Inflammatory macrophage treated with lipopolysaccharide for 1 hour (primary cell): ENCODE measurements around the gene FRAS1.
"Not testable (repeated sequence)": the region's sequence is repeated elsewhere in the genome, so short reads cannot be mapped to it uniquely, and the experiment has no call there.

Source experiments
- DNase-seq, 2 donors: peaks; one replicate each; pipeline ENCODE4 v3.0.0-alpha.2; 2020 to 2022

FRAS1 gene

DNA sequence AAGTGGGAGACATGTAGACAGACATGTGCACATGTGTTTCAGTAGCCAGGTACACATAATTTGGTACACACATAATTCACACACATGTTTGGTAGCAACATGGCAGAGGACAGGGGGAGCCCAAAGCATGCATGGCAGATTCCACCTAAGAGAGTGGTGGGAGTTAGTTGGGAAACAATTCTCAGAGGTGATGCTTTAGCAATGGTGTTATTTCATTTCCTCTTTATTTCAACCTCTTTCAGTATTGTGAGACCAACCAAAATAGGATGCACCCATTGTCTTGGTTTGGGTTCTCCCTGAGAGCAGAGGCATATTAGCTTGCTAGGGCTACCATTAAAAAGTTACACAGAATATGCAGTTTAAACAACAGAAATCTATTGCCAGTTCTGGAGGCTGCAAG is 402.2 kb downstream of the FRAS1 start:
- no peak for DNase-seq

DNA sequence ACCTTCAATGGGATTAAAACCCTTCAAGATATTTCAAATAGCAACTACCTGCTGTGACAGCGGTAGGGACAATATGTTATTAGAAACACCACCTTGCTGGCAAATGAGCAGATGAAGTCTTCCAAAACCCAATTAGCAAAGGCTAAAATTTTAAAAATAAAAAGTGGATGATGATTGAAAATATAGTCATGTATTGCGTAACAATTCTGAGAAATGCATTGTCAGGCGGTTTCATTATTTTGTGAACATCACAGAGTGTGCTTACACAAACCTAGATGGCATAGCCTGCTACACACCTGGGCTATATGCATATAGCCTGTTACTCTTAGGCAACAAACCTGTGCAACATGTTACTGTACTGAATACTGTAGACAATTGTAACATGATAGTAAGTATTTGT is 403.2 kb downstream of the FRAS1 start:
- DNase-seq, result no peak

GRCh38 chr4:78464265-78464664 is 407.1 kb downstream of the FRAS1 start:
- DNase-seq, result no peak

GRCh38 chr4:78467223-78467622 is 410.1 kb downstream of the FRAS1 start:
- DNase-seq, result not testable (repeated sequence)

DNA sequence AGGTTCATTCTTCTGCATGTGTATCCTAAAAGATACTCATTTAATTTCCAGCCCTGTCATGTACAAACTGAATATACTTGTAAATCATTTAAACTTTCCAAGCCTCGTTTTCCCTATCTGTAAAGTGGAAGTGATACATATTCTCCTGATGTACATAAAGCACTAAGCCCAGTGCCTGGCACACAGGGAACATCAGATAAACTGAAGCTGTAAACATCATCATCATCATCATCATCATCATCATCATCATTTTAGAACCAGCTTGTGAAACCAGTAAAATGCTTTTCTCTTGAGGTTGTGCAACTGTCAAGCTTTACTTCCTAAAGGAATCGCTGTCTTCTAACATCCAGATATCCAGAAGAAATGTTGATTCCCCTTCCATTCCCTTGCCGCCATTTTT is 411.1 kb downstream of the FRAS1 start:
- no peak for DNase-seq

DNA sequence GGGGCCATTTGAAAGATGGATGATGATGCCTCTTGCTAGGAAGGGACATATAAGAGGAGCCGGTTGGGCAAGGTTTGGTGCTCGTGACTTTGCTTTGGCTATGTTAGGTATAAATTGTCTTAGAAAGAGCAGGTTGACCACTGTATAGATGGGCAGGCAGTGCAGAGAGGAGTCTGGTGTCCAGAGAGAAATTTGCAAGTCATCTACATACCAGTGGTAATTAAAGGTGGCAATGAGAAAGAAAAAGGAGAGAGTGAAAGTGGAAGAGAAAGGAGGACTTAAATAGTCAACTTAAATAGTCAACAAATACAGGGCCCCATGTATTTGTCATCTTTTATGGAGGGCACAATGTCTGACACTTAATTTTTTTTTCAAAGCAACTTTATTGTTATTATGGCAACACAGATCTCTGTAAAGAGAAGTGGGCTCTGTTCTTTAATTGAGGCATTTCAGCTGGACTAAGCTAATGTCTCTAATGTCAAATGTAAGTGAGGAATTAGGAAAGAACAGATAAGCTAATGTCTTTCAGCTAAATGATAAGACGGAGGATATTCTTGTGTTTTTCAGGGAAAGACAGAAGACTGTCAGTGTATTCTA is 419.1 kb downstream of the FRAS1 start:
- no peak for DNase-seq

- DNase-seq, result no peak
These were observed 420.2 kb downstream of the FRAS1 start for GRCh38 chr4:78477276-78477675.

GRCh38 chr4:78478523-78478922 is 421.4 kb downstream of the FRAS1 start:
- DNase-seq, result no peak

- no peak for DNase-seq
These were observed 423.2 kb downstream of the FRAS1 start for GRCh38 chr4:78480286-78480685.

GRCh38 chr4:78481180-78481579 is 424.1 kb downstream of the FRAS1 start:
- DNase-seq, result peak; percentile 16 to 51

- no peak for DNase-seq
These were observed 425.2 kb downstream of the FRAS1 start for GRCh38 chr4:78482281-78482680.

GRCh38 chr4:78483811-78484210 is 426.7 kb downstream of the FRAS1 start:
- no peak for DNase-seq

GRCh38 chr4:78484574-78484973 is 427.5 kb downstream of the FRAS1 start:
- DNase-seq, result peak; percentile 5 to 16

DNA sequence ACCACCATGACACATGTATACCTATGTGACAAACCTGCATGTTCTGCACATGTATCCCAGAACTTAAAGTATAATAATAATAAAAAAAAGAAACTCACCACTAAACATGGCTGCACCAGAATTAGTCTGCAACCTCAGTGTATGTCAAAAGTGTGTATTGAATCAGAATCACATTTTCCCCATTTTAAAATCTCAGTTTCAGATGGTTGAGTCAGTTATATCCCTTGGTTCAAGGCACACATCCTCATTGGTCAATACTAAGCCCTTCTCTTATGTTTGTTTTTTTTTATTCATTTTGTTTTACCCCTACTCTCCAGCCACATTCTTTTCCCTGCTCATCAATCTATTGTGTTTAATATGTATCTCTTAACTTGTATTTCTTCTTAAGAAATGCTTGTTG is 436.6 kb downstream of the FRAS1 start:
- DNase-seq, result no peak

DNA sequence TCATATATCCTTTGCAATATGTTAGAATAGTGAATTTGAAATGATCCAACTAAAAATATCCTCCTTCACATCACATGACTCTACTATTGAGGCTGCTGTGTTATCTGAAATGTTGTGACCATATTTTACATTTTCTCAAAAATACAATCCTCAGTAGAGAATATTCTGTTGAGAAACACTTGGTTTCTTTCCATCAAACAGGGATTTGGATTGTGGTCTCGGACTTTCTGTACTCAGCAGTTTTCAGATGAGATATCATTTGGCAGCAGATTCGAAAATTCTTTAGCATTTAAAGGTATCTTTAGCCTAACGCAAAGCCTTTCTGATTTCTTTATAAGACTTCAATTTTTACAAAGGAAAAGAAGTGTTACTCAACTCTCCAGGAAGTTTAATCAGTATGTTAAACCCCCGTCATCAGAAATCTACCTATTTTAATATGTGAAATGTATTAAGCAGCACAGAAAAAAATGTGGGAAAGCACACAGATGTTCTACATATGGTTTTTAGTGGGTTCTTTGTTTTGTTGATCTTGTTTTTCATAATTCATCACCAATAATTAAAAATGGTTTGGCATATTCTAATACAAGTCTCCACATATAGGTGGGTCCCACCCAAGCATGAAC is 439.0 kb downstream of the FRAS1 start:
- DNase-seq, result no peak

DNA sequence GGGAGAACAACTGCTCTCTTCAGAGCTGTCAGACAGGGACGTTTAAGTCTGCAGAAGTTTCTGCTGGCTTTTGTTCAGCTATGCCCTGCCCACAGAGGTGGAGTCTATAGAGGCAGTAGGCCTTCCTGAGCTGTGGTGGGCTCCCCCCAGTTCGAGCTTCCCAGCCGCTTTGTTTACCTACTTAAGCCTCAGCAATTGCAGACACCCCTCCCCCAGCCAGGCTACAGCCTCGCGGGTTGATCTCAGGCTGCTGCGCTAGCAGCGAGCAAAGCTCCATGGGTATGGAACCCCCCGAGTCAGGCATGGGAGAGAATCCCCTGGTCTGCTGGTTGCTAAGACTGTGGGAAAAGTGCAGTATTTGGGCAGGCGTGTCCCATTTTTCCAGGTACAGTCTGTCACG is 449.1 kb downstream of the FRAS1 start:
- DNase-seq, result not testable (repeated sequence)

DNA sequence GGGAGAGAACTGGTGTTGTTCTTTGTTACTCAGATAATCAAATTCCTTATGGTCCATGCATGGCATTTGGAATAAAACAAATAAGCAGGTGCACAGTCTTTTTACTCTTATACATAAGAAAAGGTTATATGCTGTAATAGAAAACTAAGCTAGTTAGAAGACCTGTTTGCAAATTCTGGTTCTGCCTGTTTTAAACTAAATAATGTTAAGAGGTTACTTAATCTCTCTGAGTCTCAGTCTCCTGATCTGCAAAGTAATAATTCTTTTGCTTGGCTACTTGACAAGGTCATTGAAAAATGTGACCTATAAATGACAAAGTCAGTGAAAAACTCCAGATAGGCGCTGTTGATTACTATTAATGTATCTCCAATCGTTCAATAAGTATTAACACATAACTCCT is 451.9 kb downstream of the FRAS1 start:
- no peak for DNase-seq

DNA sequence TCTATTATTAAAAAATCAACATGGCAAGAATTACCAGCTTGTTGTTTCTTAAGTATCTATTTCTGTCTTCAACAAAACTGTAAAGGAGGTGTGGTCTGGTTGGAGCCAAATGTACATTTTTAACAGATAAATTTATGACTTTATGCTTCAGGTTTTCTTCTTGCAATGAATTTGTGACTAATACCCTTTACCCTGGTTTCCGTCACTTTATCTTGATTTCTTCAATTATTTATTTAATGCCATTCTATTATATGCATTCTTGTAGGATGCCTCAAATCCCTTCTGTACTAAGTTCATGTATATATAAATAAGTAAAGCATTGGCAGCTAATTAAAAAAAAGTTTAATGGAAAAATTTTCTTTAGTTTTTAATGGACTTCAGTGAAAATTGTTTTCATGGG is 453.0 kb downstream of the FRAS1 start:
- DNase-seq, result no peak

GRCh38 chr4:78510681-78511080 is 453.6 kb downstream of the FRAS1 start:
- DNase-seq, result no peak

DNA sequence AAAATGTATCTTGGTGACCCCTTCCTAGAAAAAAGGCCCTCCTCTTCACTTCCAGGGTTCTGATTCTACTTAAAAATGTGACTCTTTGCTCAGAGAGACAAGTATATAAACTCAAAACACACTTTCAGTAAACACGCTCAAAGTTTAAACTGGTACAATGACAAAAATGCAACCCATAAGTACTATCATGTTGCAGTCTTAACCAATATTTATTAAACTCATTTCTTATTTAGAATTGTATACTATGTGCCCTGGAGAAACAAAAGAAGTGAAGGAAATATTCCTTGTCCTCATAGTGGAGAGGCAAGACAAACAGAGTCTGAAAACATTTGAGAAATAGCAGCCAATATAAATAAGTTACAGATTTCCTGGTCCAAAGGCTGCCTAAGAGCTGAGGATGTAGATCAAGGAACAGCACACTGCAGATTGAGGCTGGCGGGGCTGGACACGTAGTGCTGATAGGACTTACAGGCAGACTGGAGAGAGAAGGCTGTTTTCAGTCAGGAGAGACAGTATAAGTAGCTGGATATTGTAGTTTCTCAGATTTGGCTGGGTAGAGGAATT is 455.3 kb downstream of the FRAS1 start:
- DNase-seq, result no peak

- DNase-seq, result no peak
These were observed 456.4 kb downstream of the FRAS1 start for GRCh38 chr4:78513411-78513975.

GRCh38 chr4:78517050-78517652 is 460.0 kb downstream of the FRAS1 start:
- peak; percentile 10 to 50 for DNase-seq

DNA sequence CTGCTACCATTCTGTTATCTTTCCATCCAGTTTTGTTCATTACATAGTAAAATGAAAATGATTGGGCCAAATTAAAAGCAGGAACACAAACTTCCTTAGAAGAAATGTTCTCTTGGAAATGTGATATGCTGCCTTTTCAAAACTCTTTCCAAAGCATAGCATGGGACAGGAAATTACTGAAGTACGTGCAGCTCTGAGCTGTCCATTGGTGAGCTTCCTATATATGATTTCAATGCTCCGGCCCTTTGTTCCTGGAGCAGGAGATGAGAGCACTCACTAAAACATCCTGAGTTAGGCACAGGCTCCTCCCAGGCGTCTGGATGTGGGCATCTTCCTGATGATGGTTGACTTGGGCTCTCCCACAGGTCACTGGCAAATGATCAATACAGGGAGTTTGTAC is 461.4 kb downstream of the FRAS1 start:
- DNase-seq, result no peak

GRCh38 chr4:78519962-78520361 is 462.8 kb downstream of the FRAS1 start:
- no peak for DNase-seq
